Activated CD4-positive, alpha-beta T cell treated with anti-CD3 and anti-CD28 coated beads, Interleukin-2, amount 50 U/mL, for 24 hours (primary cell): ENCODE results near the gene NLRP14.

Experiments used
- DNase-seq, 2 donors: peaks; one replicate each; pipeline ENCODE4 v3.0.0-alpha.2; 2020; ENCODE audit warnings: low read depth in 1 of 2, low spot score in 1 of 2

NLRP14 gene

GRCh38 chr11:7020183-7020917 is at the start of gene NLRP14, which contains the start of gene ZNF214:
Gene NLRP14 (plus strand): TSS chr11:7020479. CDS start chr11:7038587, 18,108 bp downstream.
Gene ZNF214 (minus strand): TSS chr11:7020346. CDS start chr11:7002835, 17,511 bp downstream.
- no peak for DNase-seq

DNA sequence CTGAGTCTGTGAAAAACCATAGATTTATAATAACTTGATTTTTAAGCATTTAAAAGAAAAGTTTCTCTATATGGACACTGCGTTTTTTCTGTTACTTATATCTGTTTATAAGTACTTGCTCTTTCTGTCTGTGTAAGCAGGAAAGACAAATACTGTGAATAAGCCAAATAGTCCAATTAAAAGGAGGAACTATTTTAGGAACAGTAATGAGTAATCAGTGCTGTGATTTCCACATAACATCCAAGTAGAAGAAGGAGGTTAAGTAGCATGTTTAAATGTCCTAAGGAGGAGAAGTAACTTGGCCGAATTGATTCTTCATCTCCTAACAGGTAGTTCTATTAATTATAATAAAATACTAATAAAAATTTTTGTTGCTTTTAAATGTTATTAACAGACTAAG is 40.9 kb upstream of the NLRP14 start:
- DNase-seq = no peak

GRCh38 chr11:6986487-6986886 is 33.8 kb upstream of the NLRP14 start:
- DNase-seq = no peak

DNA sequence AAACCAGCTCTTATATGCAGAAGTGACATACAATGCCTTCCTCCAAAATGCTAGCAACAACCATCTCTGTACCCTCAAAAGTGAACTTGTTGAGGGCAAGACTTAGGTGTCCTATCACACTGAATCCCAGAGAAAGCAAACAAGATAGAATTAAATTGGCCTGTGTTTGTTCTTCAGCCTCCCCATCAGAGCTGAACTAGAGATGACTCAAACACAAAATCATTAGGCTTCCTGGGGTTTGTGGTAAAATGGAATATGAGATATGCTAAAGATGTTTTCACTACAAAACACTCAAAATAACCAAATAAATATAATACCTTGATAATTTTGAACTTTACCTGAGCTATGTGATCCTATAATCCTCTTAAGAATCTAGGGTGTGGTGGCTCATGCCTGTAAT is 31.8 kb upstream of the NLRP14 start:
- DNase-seq = no peak

GRCh38 chr11:6991227-6991626 is 29.1 kb upstream of the NLRP14 start:
- DNase-seq = no peak

DNA sequence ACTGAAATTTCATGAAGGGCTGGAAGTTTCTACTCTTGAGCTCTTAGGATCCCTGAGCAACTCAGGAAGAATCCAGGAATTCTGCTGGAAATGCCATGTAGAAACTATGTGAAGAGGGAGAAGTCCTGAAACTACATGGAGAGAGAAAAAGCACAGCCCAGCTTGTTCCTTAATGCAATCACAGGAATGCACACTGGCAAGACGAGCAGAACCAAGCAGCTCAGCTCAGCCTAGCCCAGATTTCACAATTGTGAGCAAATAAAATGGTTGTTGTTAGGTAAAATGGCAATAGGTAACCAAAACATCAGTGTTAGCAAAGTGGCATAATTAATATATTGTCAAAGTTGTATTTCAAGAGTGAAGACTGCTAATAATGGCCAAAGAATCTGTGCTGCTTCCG is 28.3 kb upstream of the NLRP14 start:
- DNase-seq = no peak

DNA sequence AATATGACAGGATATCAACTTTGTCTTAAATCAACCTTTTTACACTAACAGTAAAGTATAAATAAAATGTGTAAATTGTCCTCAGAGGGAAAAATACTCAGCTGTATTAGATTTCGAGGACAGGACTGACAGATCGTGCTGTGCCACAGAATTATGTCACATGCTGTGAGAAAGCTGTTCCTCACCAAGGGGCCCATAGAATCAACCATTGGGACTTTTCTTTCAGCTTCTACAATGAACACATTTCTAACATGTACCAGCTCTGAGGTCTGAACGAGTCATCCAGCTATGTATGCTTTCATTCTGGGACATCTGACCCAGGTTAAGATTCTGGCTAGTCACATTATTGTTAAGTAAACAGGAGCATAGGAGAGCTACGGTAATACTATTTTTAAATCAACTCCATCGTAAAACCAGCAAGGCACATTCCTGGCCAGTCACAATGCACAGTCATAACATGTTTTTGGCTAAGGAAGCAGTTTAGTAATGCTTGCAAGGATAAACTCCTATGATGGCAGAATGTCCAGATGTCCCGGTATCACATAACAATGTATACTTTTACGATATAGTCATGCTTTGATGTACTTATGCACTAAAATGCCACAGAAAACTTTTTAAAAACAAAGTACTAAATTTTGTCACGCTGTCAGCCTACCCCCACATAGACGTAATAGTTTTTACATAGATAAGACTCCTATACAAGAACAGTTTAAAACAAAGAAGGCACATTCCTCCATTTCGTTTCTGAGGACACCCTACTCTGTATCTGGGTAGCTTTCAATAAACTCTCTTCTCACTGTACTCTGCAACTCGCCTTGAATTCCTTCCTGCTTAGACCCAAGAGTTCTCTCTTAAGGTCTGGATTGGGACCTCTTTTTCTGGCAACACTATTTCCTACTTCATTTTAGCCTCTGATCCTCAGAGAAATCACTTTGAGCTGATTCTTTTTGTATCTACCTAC is 27.5 kb upstream of the NLRP14 start:
- DNase-seq = no peak

DNA sequence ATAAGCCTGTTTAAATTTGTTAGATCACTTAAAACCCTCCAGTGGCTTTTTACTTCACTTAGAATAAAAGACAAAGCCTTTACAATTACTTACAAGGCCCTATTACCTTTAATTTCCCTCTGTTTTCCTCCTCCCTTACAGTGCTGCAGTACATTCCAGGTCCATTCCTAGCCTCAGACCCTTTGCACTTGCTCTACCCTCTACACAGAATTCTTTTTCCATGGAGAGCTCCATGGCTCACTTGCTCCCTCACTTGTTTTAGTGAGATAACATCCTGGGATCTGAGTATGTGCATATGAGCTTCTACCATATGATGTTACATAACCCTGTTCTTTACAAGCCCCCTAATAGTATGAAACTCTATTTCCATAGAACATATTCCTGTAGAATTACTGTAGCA is 24.6 kb upstream of the NLRP14 start:
- no peak for DNase-seq

DNA sequence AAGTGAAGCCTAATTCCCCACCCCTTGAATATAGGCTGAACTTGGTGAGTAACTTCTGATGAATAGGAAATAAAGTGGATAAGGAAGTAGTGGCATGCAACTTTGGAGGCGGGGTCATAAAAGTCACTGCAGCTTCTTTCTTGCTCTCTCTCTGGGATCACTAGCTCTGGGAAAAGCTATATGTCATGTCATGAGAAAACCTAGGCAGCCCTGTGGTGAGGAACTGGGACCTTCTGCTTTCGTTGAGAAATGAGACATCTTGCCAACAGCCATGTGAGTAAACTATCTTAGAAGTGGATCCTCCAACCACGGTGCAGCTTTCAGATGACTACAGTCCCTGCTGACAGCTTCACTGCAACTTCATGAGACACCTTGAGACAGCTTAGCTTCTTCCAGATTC is 15.8 kb upstream of the NLRP14 start:
- no peak for DNase-seq

GRCh38 chr11:7014118-7014517 is 6.2 kb upstream of the NLRP14 start:
- DNase-seq = no peak

- DNase-seq = no peak
Observed at GRCh38 chr11:7016011-7016410, 4.3 kb upstream of the NLRP14 start.

DNA sequence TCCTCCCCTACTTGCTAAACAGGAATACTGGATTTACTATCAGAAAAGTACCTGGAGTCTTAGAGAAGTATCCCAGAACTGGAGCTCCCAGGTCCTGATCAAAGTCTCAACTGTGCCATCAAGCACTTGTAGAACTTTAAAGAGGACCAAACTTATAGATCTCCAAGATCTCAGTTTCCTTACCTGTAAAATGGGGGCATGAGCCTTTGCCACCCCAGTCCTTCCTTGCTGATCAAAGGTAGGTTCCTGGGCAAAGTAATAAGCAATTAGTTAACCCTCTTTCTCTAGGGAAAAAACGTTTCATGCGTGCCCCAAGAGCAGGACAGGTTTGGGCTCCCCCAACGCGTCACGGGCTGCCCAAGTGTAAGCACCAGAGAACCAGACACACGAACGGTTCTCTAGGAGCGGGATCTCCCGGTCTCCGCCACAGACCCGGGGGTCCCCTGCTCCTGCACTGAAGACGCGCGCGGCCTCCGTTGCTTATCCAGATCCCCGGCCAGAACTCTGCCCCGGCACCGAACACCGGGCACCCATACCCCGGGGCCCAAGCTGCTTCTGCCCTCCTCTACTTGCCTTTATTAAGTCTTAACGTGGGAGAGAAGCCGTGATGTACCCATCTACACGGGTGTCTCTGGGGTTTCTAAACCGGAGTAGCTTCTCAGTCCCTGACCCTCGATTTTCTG is 638 bp upstream of the NLRP14 start:
- no peak for DNase-seq

DNA sequence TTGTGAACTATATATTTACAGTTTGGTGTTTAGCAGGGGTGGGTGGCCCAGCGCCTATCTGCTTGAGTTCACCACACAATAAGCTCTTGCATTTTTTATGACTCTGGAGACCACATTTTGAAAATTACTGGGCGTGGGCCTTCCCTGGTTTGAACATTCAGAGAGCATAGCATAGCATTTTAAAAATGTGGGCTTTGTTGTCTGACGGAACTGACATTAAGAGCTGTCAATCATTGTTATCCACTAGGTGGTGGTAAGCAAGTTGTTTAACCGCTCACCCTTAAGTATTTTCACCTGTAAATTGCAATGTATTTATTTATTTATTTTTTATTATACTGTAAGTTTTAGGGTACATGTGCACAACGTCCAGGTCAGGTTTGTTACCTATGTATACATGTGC is 1.0 kb downstream of the NLRP14 start:
- no peak for DNase-seq

GRCh38 chr11:7028141-7028540 is 7.9 kb downstream of the NLRP14 start:
- DNase-seq = no peak

DNA sequence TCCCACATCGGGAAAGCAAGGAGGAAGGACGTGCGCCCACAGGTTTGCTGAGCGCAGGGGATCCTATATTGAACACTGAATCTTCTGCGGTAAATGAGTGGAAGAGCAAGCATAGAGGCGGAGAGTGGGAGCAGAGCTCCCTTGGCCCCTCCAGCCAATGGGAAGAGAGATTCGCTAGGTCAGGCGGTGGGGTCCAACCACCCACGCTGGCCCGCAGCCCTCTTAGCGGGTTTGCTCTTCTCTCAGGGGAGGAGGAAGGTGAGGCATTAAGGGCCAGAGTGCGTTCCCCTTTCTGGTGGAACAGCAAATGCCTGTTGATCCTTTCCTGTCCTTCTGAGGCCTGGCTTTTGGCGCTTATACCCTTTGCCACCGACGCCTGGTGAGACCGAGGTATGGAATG is 10.6 kb downstream of the NLRP14 start:
- DNase-seq = no peak

DNA sequence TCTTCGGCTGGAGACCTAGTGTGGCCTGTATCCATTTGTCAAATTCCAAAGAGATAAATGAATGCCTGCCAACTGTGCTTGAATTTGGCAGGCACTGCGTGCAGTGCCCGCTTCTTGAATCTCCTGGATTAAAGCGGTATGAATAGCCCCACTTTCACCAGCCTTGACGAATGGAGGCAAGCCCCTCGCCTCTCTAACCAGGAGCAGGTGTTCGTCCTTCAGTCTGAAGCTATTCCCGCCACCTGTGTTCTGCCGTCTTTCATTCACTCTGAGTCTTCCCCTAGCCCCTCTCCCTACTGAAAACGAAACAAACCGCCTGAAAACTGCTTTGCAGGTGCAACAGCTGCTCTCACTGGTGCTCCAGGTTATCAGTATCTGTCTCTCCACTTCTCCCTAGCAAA is 11.2 kb downstream of the NLRP14 start:
- DNase-seq = no peak

DNA sequence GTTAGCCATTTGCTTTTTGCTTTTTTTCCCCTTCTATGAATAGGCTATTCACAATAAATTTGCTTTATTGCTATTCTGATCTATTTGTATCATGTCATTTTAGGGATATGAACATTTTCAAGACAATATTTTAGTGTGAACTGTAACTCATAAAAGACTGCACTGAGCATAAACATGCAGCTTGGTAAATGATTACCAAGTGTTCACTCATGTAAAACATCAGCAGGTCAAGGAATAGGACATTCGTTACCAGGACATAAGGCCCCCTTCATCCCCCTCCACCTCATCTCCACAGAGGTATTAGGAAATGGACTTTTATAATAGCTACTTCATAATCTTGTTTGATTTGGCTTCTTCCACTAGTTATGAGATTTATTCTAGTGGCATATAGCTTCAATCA is 12.4 kb downstream of the NLRP14 start:
- DNase-seq = no peak

GRCh38 chr11:7034019-7034418 is 13.7 kb downstream of the NLRP14 start:
- no peak for DNase-seq

GRCh38 chr11:7046474-7047175 is 26.3 kb downstream of the NLRP14 start:
- no peak for DNase-seq

DNA sequence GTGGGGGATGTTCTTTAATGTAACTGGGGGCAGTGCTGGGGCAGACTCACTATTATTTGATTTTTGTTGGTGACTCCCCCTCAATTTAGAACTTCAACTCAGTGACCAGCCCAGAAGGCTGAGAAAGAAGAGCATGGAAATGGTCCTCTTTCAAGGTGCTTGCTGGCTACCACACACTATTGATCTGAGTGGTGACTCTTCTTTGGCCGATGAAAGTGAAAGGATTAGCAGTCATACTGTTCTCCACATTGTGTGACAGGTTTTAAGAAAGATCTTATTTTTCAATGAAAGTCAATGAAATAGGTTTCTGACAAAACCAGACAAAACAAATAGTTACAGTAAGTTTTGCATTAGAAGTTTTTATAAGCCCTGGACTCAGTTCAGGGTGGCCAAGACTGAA is 29.9 kb downstream of the NLRP14 start:
- no peak for DNase-seq
